Measurements from ENCODE around the gene PPIP5K2. TPM values are rescaled to one million over a fixed set of nuclear protein-coding genes. Genes with fewer than 3 reads are reported as not detected.

PPIP5K2 gene
- total and polyA plus RNA-seq, 2 of the 8 experiments (the other 6 are each of a cell fraction or from before 2014, with no cell fraction given), result 14.8 to 46.6 TPM

GRCh38 chr5:103205991-103206700 is 86.0 kb downstream of the PPIP5K2 start:
- no peak overlapping the region for H3K27ac ChIP-seq (ENCODE audit: low read depth, low read length)
- no peak overlapping the region for H3K23ac ChIP-seq (ENCODE audit: insufficient read length)
- H3K4ac ChIP-seq (replicated peaks; ENCODE audit: insufficient read length, low read depth, low read length), result no peak overlapping the region
- no peaks in the 10 kb centered on the region for H3K4me1 ChIP-seq (replicated peaks in 1 of 4; ENCODE audit: control insufficient read depth in 3 of 4, insufficient read depth in 4 of 4, low read length in 3 of 4)
- no peak overlapping the region for H3K9ac ChIP-seq (replicated peaks in 1 of 4; ENCODE audit: extremely low read depth in 1 of 4, low read depth in 3 of 4, low read length in 3 of 4)
- DNase-seq (ENCODE audit: low read depth in 1 of 2, low spot score in 2 of 2) (no peak), FAIRE-seq (no peak)
- H2BK120ac ChIP-seq (replicated peaks; ENCODE audit: low read depth, low read length), result no peak overlapping the region
- 89% methylated on average over 3 of the region's 3 CpGs; no CpG with 5 or more reads in 1 of the 2 experiments for WGBS, 2 experiments (ENCODE audit: extremely low coverage in 1 of 2, insufficient coverage in 1 of 2, insufficient read length in 1 of 2, insufficient replicate concordance in 2 of 2, low coverage in 1 of 2, low lambda C conversion rate in 2 of 2, missing lambda C conversion rate in 1 of 2)
- ChIA-PET POLR2A (ENCODE audit: partially characterized antibody) (no interaction called here), CTCF (ENCODE audit: partially characterized antibody) (no interaction called here)
- no peaks in the 10 kb centered on the region for H3K23me2 ChIP-seq (ENCODE audit: low read depth, low read length)
- H3K56ac ChIP-seq (replicated peaks; ENCODE audit: insufficient read length, low read depth, low read length), result no peak overlapping the region
- H3K4me2 ChIP-seq (ENCODE audit: insufficient read depth in 1 of 2, low read depth in 2 of 2, low read length in 2 of 2), result no peak overlapping the region
- no peak overlapping the region for H3K18ac ChIP-seq (ENCODE audit: extremely low read depth, low read length)
- H2BK5ac ChIP-seq (ENCODE audit: low read depth, low read length), result no peak overlapping the region
- no peaks in the 10 kb centered on the region for H3K27me3 ChIP-seq (replicated peaks in 1 of 4; ENCODE audit: control insufficient read depth in 3 of 4, extremely low read depth in 1 of 4, insufficient read depth in 3 of 4, low read length in 3 of 4)
- H3K4me3 ChIP-seq (ENCODE audit: extremely low read depth in 1 of 4, insufficient read depth in 2 of 4, low read depth in 3 of 4, low read length in 4 of 4), result no peak overlapping the region
- H3K79me1 ChIP-seq (ENCODE audit: low read depth, low read length), result no peaks in the 10 kb centered on the region
- H3K14ac ChIP-seq (ENCODE audit: insufficient read length), result no peak overlapping the region
- H2AFZ ChIP-seq (ENCODE audit: low read length), result no peak overlapping the region
- H4K91ac ChIP-seq (replicated peaks; ENCODE audit: insufficient read length, low read length), result no peak overlapping the region
- H4K20me1 ChIP-seq (replicated peaks in 1 of 2; ENCODE audit: control insufficient read depth in 1 of 2, insufficient read depth in 2 of 2, low read length in 2 of 2), result no peaks in the 10 kb centered on the region
- H3K79me2 ChIP-seq (ENCODE audit: control insufficient read depth in 1 of 2, insufficient read depth in 2 of 2, low read length in 2 of 2), result no peaks in the 10 kb centered on the region
- no peak overlapping the region for H2BK12ac ChIP-seq (ENCODE audit: low read depth, low read length)
- H3K36me3 ChIP-seq (ENCODE audit: control insufficient read depth in 2 of 4, insufficient read depth in 4 of 4, low read length in 3 of 4), result no peaks in the 10 kb centered on the region; a peak in 1 of 8 replicates
- no peak overlapping the region for H4K5ac ChIP-seq (ENCODE audit: insufficient read length, low read depth, low read length)
- H2BK20ac ChIP-seq (ENCODE audit: low read length), result no peak overlapping the region
- no peaks in the 10 kb centered on the region for H3K9me3 ChIP-seq (ENCODE audit: insufficient read depth in 2 of 2, low read depth in 1 of 2, low read length in 1 of 2)
- H2BK15ac ChIP-seq (ENCODE audit: low read length), result no peak overlapping the region
- no peak overlapping the region for H4K8ac ChIP-seq (ENCODE audit: extremely low read depth, insufficient read depth, low read length)
- no peak overlapping the region for H2AK5ac ChIP-seq (ENCODE audit: low read depth, low read length)
- TF ChIP-seq SIRT6 (IDR thresholded peaks at IDR 0.05; ENCODE audit: low read length) (no peak), RAD21 (IDR thresholded peaks at IDR 0.05 in 1 of 2, conservative IDR thresholded peaks at IDR 0.05 in 1 of 2; ENCODE audit: low read depth in 2 of 2, low read length in 2 of 2) (no peak), ASH2L (IDR thresholded peaks at IDR 0.05; ENCODE audit: low read length) (no peak), SP1 (IDR thresholded peaks at IDR 0.05; ENCODE audit: low read depth, low read length) (no peak), FOSL1 (IDR thresholded peaks at IDR 0.05; ENCODE audit: insufficient read depth, low read depth, low read length) (no peak), ZNF274 (IDR thresholded peaks at IDR 0.05; ENCODE audit: borderline replicate concordance, extremely low read depth, low read length) (no peak), CHD2 (IDR thresholded peaks at IDR 0.05; ENCODE audit: low read length) (no peak), KDM1A (IDR thresholded peaks at IDR 0.05; ENCODE audit: borderline replicate concordance, low read length) (no peak), CBX5 (IDR thresholded peaks at IDR 0.05; ENCODE audit: low read depth, low read length) (no peak), KDM4A (IDR thresholded peaks at IDR 0.05; ENCODE audit: low read depth, low read length, severe bottlenecking) (no peak), SRF (IDR thresholded peaks at IDR 0.05; ENCODE audit: low read depth, low read length) (no peak), TBP (IDR thresholded peaks at IDR 0.05; ENCODE audit: low read depth, low read length) (no peak), BACH1 (IDR thresholded peaks at IDR 0.05; ENCODE audit: low read length) (no peak)

Data from H1 (cell line).